Measurements from ENCODE around the gene KCNQ1OT1.

DNA sequence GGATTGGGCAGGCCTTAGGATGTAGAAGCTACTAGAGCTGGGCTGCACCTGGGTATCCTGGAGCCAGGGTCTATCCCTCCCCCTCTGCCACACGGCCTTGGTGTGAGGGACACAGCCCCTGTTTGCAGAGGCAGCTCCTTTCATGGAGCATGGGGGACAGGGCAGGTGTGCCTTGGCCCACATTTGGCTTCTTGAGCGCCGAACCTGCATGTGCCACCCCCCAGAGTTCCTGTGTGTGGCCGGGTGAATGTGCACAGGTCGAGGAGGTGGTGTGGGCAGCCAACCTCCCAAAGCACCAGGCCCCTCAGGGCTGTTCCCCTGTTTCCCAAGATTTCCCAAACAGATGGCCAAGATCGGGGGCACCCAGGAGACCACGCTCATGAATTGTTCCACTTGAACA, 7.9 kb upstream of the KCNQ1OT1 start:
- no peak for TF ChIP-seq POLR2AphosphoS5 (IDR thresholded peaks at IDR 0.05; ENCODE audit: insufficient read depth in 1 of 2, low read depth in 1 of 2)
- TF ChIP-seq, protein P1, sequence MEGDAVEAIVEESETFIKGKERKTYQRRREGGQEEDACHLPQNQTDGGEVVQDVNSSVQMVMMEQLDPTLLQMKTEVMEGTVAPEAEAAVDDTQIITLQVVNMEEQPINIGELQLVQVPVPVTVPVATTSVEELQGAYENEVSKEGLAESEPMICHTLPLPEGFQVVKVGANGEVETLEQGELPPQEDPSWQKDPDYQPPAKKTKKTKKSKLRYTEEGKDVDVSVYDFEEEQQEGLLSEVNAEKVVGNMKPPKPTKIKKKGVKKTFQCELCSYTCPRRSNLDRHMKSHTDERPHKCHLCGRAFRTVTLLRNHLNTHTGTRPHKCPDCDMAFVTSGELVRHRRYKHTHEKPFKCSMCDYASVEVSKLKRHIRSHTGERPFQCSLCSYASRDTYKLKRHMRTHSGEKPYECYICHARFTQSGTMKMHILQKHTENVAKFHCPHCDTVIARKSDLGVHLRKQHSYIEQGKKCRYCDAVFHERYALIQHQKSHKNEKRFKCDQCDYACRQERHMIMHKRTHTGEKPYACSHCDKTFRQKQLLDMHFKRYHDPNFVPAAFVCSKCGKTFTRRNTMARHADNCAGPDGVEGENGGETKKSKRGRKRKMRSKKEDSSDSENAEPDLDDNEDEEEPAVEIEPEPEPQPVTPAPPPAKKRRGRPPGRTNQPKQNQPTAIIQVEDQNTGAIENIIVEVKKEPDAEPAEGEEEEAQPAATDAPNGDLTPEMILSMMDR (IDR thresholded peaks at IDR 0.05) = no peak
- TF ChIP-seq POLR2A (IDR thresholded peaks at IDR 0.05) = no peak
